Cardiac muscle cell (in vitro differentiated cells and primary cell): ENCODE measurements around the gene DUOX2. TPM values are rescaled to one million over a fixed set of nuclear protein-coding genes. Genes with fewer than 3 reads are reported as not detected.
A peak's percentile ranks its signal among the peaks of the same experiment; 100 is the strongest.

Experiments
- DNase-seq, 2 donors: peaks; one replicate each; pipeline versions ENCODE4 v3.0.0 to v3.0.0-alpha.2; 2010 to 2017; ENCODE audit warnings: low read depth in 1 of 2, low spot score in 1 of 2
- H3K27ac ChIP-seq: fragments of 200-600 bp; sonication (generic); 2 replicates; pipeline ENCODE4 v1.5.1; 2016
- H3K27me3 ChIP-seq: fragments of 200-600 bp; sonication (generic); 2 replicates; pipeline ENCODE4 v1.6.0; 2016; ENCODE audit warnings: control low read depth
- H3K36me3 ChIP-seq: fragments of 200-600 bp; sonication (generic); 2 replicates; pipeline ENCODE4 v1.5.1; 2016; ENCODE audit warnings: control low read depth
- H3K4me1 ChIP-seq: fragments of 200-600 bp; sonication (generic); 2 replicates; pipeline ENCODE4 v1.8.1; 2017; ENCODE audit warnings: low read depth, mild to moderate bottlenecking, mixed run types
- H3K4me3 ChIP-seq: fragments of 200-600 bp; sonication (generic); 2 replicates; pipeline ENCODE4 v1.5.1; 2016; ENCODE audit warnings: mild to moderate bottlenecking
- H3K9me3 ChIP-seq: fragments of 200-600 bp; sonication (generic); 2 replicates; pipeline ENCODE4 v1.5.1; 2017; ENCODE audit warnings: low read depth, mild to moderate bottlenecking, control low read depth
- polyA plus RNA-seq: library from polyadenylated mRNA; unstranded; fragments of >200 nt; fragmentation: Nextera tagmentation; extraction: Ambion mirVana; gene quantifications from 2 replicates; pipeline ENCODE4 v1.2.1, GENCODE V29; 2016
- total RNA-seq: library from RNA; depleted of rRNA; stranded (reverse); fragments of >200 nt; gene quantifications from 2 replicates; pipeline ENCODE4 v1.2.3, GENCODE V29; 2016
- TF ChIP-seq, protein P1 (sequence below): IDR thresholded peaks from 2 replicates; pipeline ENCODE4 v1.5.1; 2012; ENCODE audit warnings: low read depth, mild to moderate bottlenecking, low read length

DUOX2 gene
- total and polyA plus RNA-seq, 2 experiments from 2014 or later, result 0.18 to 0.54 TPM

DNA sequence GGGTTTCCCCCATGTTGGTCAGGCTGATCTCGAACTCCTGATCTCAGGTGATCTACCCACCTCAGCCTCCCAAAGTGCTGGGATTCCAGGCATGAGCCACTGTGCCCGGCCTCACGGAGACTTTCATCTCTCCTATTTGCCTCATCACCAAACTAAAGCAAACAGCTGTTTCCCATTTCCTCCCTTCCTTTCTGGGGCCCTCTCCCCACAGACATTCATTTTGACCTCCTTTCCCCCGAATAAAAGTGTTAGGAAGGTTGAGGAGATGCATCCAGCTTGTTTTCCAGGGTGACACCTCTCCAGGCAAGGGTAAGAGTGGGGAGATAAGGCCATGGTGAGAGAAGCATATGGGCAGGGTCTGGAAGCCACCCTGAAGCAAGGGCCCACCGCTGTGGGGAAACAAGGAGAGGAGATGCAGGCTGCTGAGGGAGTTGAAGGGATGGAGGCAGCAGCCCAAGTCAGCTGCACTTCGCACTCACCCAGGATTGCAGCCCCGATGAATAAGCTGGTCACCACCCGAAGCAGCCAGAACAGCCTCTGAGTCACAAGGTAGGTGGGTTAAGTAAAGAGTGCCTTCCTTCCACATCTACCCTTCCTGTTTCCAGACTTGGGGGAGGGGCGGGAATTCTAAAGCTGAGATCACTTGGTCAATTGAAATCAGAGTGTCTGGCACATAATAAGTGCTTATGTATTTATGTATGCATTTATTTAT lies 7.9 kb upstream of the DUOX2 start:
- Histone ChIP-seq H3K4me1 (no peaks in the 10 kb centered on the region), H3K27ac (no peak overlapping the region), H3K36me3 (no peaks in the 10 kb centered on the region), H3K9me3 (no peaks in the 10 kb centered on the region), H3K4me3 (no peak overlapping the region), H3K27me3 (peaks cover 93% of the 10 kb centered on the region)
- peak in 1 of 2 donors; percentile 72 for DNase-seq
- TF ChIP-seq, protein P1, sequence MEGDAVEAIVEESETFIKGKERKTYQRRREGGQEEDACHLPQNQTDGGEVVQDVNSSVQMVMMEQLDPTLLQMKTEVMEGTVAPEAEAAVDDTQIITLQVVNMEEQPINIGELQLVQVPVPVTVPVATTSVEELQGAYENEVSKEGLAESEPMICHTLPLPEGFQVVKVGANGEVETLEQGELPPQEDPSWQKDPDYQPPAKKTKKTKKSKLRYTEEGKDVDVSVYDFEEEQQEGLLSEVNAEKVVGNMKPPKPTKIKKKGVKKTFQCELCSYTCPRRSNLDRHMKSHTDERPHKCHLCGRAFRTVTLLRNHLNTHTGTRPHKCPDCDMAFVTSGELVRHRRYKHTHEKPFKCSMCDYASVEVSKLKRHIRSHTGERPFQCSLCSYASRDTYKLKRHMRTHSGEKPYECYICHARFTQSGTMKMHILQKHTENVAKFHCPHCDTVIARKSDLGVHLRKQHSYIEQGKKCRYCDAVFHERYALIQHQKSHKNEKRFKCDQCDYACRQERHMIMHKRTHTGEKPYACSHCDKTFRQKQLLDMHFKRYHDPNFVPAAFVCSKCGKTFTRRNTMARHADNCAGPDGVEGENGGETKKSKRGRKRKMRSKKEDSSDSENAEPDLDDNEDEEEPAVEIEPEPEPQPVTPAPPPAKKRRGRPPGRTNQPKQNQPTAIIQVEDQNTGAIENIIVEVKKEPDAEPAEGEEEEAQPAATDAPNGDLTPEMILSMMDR, result no peak

DNA sequence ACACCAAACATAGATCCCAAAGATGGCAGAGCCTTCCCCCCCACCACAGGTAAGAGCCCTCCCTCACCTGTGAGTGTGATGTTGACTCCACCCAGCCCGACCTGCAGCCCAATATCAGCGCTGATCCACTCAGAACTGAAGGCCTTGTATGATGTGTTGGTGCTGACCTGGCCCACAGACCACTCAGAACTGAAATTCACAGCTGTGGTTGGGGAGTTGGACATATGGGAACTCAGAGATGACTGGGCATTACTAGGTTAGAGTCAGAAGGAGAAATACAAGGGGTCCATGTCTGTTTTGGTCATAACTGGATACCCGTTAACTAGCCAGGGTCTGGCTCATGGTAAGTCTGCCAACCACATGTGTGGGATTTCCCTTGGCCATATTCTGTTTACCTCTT lies 7.0 kb upstream of the DUOX2 start:
- Histone ChIP-seq H3K4me1 (no peaks in the 10 kb centered on the region), H3K27ac (no peak overlapping the region), H3K27me3 (peaks cover 93% of the 10 kb centered on the region), H3K4me3 (no peak overlapping the region), H3K9me3 (no peaks in the 10 kb centered on the region), H3K36me3 (no peaks in the 10 kb centered on the region)
- no peak for DNase-seq
- TF ChIP-seq, protein P1, result no peak

DNA sequence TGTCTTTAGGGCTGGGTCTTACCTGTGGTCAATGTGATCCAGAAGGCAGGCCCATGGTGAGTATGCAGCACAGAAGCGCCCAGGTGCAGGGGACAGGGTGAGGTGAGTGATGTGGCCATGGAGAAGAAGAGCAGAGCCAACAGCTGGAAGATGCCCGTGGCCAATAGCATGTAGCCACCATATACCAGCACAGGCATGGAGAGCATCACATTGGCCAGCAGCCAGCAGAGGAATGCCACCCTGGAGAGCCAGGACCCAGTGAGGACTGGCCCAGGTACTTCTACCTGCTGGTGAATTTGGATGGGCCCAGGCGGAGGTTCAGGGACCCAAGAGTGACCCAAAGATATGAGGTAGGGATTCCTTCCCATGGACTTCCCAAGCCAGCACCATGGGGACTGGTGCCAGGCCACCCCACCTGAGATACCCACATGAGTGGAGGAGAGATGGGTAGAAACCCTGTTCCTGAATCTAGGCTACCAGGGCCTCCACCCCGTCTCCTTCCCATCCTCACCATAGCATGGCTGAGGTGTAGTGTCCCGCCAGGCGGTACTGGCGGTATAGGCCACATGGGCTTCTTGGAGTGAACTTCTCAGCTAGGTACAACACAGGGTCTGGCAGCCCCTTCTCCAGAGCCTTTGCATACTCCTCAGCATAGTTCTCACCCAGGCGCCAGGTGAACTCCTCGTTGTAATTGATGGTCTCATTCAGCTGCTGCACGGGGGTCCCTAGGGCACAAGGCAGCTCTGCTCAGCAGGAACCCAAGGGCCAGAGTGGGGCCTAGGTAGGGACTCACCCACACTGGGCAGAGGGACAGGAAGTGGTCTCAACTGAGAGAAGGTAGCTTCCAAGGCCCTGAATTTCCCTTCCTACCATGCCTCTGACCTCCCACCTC lies 6.4 kb upstream of the DUOX2 start:
- H3K4me3 ChIP-seq, result no peak overlapping the region
- no peaks in the 10 kb centered on the region for H3K36me3 ChIP-seq
- DNase-seq, result no peak
- TF ChIP-seq, protein P1, result no peak
- no peak overlapping the region for H3K27ac ChIP-seq
- H3K4me1 ChIP-seq, result no peaks in the 10 kb centered on the region
- peaks cover 93% of the 10 kb centered on the region for H3K27me3 ChIP-seq
- no peaks in the 10 kb centered on the region for H3K9me3 ChIP-seq

DNA sequence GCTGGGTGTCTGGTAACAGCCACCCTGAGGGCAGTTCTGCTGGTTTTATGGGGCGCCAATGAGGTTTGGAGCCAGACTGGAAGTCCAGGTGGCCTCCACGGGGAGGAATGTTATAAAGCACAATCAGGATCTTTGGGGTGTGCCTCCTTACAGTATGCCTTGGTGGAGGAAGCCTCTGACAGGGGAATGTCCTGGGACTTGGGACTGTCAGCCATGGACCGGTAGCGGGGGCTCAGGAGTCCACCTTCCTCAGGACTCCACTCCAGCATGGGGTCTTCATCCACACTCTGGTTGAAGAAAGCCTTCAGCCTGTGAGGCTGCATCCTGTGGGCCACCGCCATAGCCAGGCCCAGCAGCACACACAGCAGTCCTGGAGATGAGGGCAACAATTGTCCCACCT lies 5.0 kb upstream of the DUOX2 start:
- TF ChIP-seq, protein P1, result no peak
- Histone ChIP-seq H3K27ac (no peak overlapping the region), H3K36me3 (no peaks in the 10 kb centered on the region), H3K4me1 (no peaks in the 10 kb centered on the region), H3K4me3 (no peak overlapping the region), H3K27me3 (peaks cover 93% of the 10 kb centered on the region), H3K9me3 (no peaks in the 10 kb centered on the region)
- DNase-seq, result no peak

DNA sequence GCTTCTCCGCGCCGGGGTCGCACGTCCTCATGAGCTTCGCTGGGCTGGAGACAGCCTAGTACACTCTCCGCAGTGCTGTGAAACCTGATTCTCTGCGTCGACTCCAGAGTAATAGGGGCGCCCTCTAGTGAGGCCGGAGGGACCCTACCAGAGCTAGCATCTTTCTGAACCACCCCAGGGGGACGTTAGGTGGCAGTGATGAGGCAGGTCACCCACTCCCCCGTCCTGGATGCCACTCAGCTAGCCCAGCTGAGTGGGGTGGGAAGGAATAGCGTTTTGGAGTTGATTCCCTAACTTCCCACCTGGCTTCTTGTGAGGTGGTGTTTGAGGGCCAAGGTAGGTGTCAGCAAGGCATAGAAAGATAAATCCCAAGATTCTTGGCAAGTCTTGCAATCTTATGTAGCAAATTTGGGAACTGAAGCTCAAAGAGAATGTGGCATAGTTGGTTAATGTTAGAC lies 4.2 kb upstream of the DUOX2 start:
- H3K9me3 ChIP-seq, result no peaks in the 10 kb centered on the region
- H3K27ac ChIP-seq, result no peak overlapping the region
- TF ChIP-seq, protein P1, result peak; percentile 100
- H3K27me3 ChIP-seq, result peaks cover 93% of the 10 kb centered on the region
- H3K4me1 ChIP-seq, result no peaks in the 10 kb centered on the region
- H3K4me3 ChIP-seq, result no peak overlapping the region
- peak; percentile 94 to 96 for DNase-seq
- no peaks in the 10 kb centered on the region for H3K36me3 ChIP-seq
